NCI-H1694 treated with DMSO at 0.1 percent for 48 hours (cell line): ENCODE measurements around the gene DSEL.

ENCODE experiments used
- DNase-seq: peaks from one replicate; lab custom pipeline; 2025; lab: John Stamatoyannopoulos, UW

Gene DSEL

GRCh38 chr18:67516539-67517443 lies at the start of gene DSEL:
Gene DSEL (minus strand): TSS chr18:67516720. CDS start chr18:67514608, 2,112 bp downstream.
- peak; percentile 81 for DNase-seq

GRCh38 chr18:67553437-67553836 lies 36.9 kb upstream of the DSEL start:
- peak; percentile 88 for DNase-seq

GRCh38 chr18:67550872-67551520 lies 34.5 kb upstream of the DSEL start:
- no peak for DNase-seq

- no peak for DNase-seq
Observed at GRCh38 chr18:67549946-67550345, 33.4 kb upstream of the DSEL start.

GRCh38 chr18:67545681-67546080 lies 29.2 kb upstream of the DSEL start:
- no peak for DNase-seq

GRCh38 chr18:67540559-67540958 lies 24.0 kb upstream of the DSEL start:
- no peak for DNase-seq

GRCh38 chr18:67531929-67532328 lies 15.4 kb upstream of the DSEL start:
- no peak for DNase-seq

- no peak for DNase-seq
Observed at GRCh38 chr18:67525328-67526099, 9.0 kb upstream of the DSEL start.

GRCh38 chr18:67520351-67520921 lies 3.9 kb upstream of the DSEL start:
- DNase-seq: no peak

- DNase-seq: no peak
Observed at GRCh38 chr18:67519592-67519991, 3.1 kb upstream of the DSEL start.

- DNase-seq: no peak
Observed at GRCh38 chr18:67518566-67518965, 2.0 kb upstream of the DSEL start.

GRCh38 chr18:67517444-67517765 lies 885 bp upstream of the DSEL start:
- DNase-seq: peak; percentile 40

- peak; percentile 34 for DNase-seq
Observed at GRCh38 chr18:67515942-67516538, 480 bp downstream of the DSEL start.

GRCh38 chr18:67514901-67515540 lies 1.5 kb downstream of the DSEL start:
- DNase-seq: no peak

GRCh38 chr18:67514465-67514864 lies 2.1 kb downstream of the DSEL start:
- no peak for DNase-seq

GRCh38 chr18:67513280-67513679 lies 3.2 kb downstream of the DSEL start:
- DNase-seq: no peak

- no peak for DNase-seq
Observed at GRCh38 chr18:67511840-67512239, 4.7 kb downstream of the DSEL start.

GRCh38 chr18:67510831-67511230 lies 5.7 kb downstream of the DSEL start:
- DNase-seq: no peak

GRCh38 chr18:67509741-67510391 lies 6.7 kb downstream of the DSEL start:
- DNase-seq: no peak

- no peak for DNase-seq
Observed at GRCh38 chr18:67508146-67508545, 8.4 kb downstream of the DSEL start.

GRCh38 chr18:67504739-67505138 lies 11.8 kb downstream of the DSEL start:
- DNase-seq: no peak
